Daoy (cell line): ENCODE results near the gene COX10. TPM values are rescaled to one million over a fixed set of nuclear protein-coding genes. Genes with fewer than 3 reads are reported as not detected.
"Not testable (repeated sequence)": the region's sequence is repeated elsewhere in the genome, so short reads cannot be mapped to it uniquely, and the experiment has no call there.

Experiments
- DNase-seq: peaks from one replicate; pipeline ENCODE4 v3.0.0-alpha.2; 2015; ENCODE audit warnings: low read depth
- total RNA-seq: library from RNA; depleted of rRNA; stranded (reverse); fragments of >200 nt; shearing (Covaris generic); gene quantifications from 2 replicates; pipeline ENCODE4 v1.2.3, GENCODE V29; 2014

The COX10 gene
- total RNA-seq, 1 experiment from 2014 or later, result 26.9 TPM

- no peak for DNase-seq
Measured at GRCh38 chr17:14205380-14205779, 136.1 kb downstream of the COX10 start.

GRCh38 chr17:14205992-14206461 is 136.7 kb downstream of the COX10 start:
- DNase-seq, result peak; percentile 90

GRCh38 chr17:14206891-14207290 is 137.6 kb downstream of the COX10 start:
- DNase-seq, result no peak

- DNase-seq, result no peak
Measured at GRCh38 chr17:14207791-14208190, 138.5 kb downstream of the COX10 start.

- DNase-seq, result no peak
Measured at GRCh38 chr17:14209215-14209614, 139.9 kb downstream of the COX10 start.

GRCh38 chr17:14211246-14211645 is 141.9 kb downstream of the COX10 start:
- no peak for DNase-seq

GRCh38 chr17:14211801-14212200 is 142.5 kb downstream of the COX10 start:
- DNase-seq, result peak; percentile 26

GRCh38 chr17:14212401-14212800 is 143.1 kb downstream of the COX10 start:
- DNase-seq, result no peak

- DNase-seq, result peak; percentile 41
Measured at GRCh38 chr17:14214271-14214670, 145.0 kb downstream of the COX10 start.

GRCh38 chr17:14222611-14223010 is 153.3 kb downstream of the COX10 start:
- DNase-seq, result no peak

- DNase-seq, result no peak
Measured at GRCh38 chr17:14225254-14225980, 156.1 kb downstream of the COX10 start.

- DNase-seq, result no peak
Measured at GRCh38 chr17:14227052-14227451, 157.7 kb downstream of the COX10 start.

GRCh38 chr17:14228903-14229302 is 159.6 kb downstream of the COX10 start:
- DNase-seq, result no peak

GRCh38 chr17:14231187-14231586 is 161.9 kb downstream of the COX10 start:
- DNase-seq, result not testable (repeated sequence)

GRCh38 chr17:14235047-14235446 is 165.7 kb downstream of the COX10 start:
- DNase-seq, result not testable (repeated sequence)

GRCh38 chr17:14236032-14236431 is 166.7 kb downstream of the COX10 start:
- DNase-seq, result not testable (repeated sequence)

GRCh38 chr17:14236762-14237161 is 167.5 kb downstream of the COX10 start, which contains the start of gene CDRT15:
TSS of gene CDRT15 (minus strand) at chr17:14236862. CDS start at chr17:14236833, 29 bp downstream.
- not testable (repeated sequence) for DNase-seq

- not testable (repeated sequence) for DNase-seq
Measured at GRCh38 chr17:14239271-14239670, 170.0 kb downstream of the COX10 start.

- no peak for DNase-seq
Measured at GRCh38 chr17:14245002-14245401, 175.7 kb downstream of the COX10 start.

GRCh38 chr17:14245629-14246028 is 176.3 kb downstream of the COX10 start:
- no peak for DNase-seq
